ENCODE data around the gene NEUROD4.

GRCh38 chr12:55061024-55061423 lies 41.2 kb downstream of the NEUROD4 start:
- TF ChIP-seq CTCF (conservative IDR thresholded peaks at IDR 0.05; ENCODE audit: low read length) (no peak), EZH2phosphoT487 (IDR thresholded peaks at IDR 0.05; ENCODE audit: borderline replicate concordance, low read depth, low read length) (no peak)
